Stimulated activated naive CD8-positive, alpha-beta T cell treated with anti-CD3 and anti-CD28 coated beads, Interleukin-15, amount 100 ng/mL, for 72 hours (primary cell): ENCODE data around the gene SLC9A3.
A peak's percentile ranks its signal among the peaks of the same experiment; 100 is the strongest.

Experiments used
- ATAC-seq: fragments of 150-1000 bp; cut with Tn5 transposase; 2 replicates; pipeline ENCODE4 v1.10.0; 2021; ENCODE audit warnings: mild to moderate bottlenecking, moderate library complexity
- DNase-seq, 2 donors: peaks; one replicate each; pipeline ENCODE4 v3.0.0; 2021 to 2022
- H3K27ac Mint-ChIP-seq, 2 donors: one replicate each; pipeline ENCODE4 v1.8.0; 2022; ENCODE audit warnings: mild to moderate bottlenecking in 2 of 2, mixed read lengths in 2 of 2, moderate library complexity in 2 of 2
- H3K27me3 Mint-ChIP-seq: one replicate; pipeline ENCODE4 v1.8.0; 2022; ENCODE audit warnings: mixed read lengths
- H3K4me1 Mint-ChIP-seq: one replicate; pipeline ENCODE4 v1.8.0; 2022; ENCODE audit warnings: mild to moderate bottlenecking, mixed read lengths
- H3K4me3 Mint-ChIP-seq, 2 donors: one replicate each; pipeline ENCODE4 v1.8.0; 2022; ENCODE audit warnings: mild to moderate bottlenecking in 2 of 2, mixed read lengths in 2 of 2, moderate library complexity in 1 of 2
- H3K9me3 Mint-ChIP-seq, 2 donors: one replicate each; pipeline ENCODE4 v1.8.0; 2022; ENCODE audit warnings: mixed read lengths in 2 of 2

SLC9A3 gene

DNA sequence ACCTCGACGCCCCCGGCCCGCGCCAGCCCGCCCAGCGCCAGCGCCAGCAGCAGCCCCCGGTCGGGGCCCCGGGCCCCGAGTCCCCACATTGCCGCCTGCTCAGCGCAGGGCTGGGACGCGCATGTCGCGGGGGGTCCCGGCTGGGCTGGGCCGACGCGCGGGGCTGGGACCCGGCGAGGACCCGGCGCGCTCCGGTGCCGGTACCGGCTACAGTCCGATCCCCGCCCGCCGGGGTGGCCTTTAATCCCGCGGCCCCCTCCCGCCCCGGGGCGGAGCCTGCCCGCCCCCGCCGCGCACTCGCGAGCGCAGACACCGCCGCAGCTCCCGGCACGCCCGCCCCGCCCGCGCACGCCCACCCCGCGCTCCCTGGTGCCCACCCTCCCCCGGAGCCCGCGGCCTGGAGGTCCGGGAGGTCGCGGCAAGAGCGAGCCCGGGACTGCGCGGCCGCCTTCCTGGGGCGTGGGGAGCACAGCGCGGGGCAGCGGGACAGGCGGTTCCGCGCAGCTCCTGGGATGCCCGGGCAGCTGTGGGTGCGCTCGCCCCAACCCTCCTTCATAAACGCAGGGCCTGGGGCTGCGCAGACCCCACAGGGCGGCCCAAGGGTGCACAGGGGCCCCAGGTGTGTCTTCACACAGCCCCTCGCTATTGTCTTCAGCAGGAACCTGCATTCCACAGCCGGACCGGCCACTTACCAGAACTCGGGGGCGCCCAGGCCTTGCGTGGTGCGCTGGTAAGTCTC is at the start of gene SLC9A3:
TSS of gene SLC9A3 (minus strand) at position 216 of the 739 bp plus-strand sequence.
- no peak within 1 kb of the TSS for H3K27ac Mint-ChIP-seq
- peak within 1 kb of the TSS; percentile 12 to 71 for H3K4me3 Mint-ChIP-seq
- H3K4me1 Mint-ChIP-seq = peaks cover 51% of the 10 kb centered on the region
- DNase-seq (no peak), ATAC-seq (no peak)
- H3K27me3 Mint-ChIP-seq = peaks cover 72% of the 10 kb centered on the region
- H3K9me3 Mint-ChIP-seq = no peaks in the 10 kb centered on the region

DNA sequence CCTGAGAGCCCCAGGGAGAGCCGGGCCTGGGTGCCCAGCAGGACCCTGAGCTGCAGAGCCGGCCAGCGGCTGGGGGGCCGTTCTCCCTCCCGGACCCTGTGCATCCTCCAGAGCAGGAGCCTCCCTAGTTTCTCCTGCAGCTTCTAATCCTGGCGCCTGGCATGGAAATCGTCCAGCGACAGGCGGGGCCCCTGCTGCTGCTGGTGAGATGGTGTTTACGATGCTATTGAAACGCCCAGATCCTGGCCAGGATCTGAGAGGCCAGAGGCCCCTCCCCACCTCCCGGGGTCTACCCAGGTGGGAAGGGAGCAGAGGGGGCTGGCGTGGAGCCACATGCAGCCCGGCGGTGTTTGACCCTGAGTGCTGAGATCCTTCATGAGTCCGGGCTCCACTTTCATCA is 49.7 kb upstream of the SLC9A3 start:
- Mint-ChIP-seq H3K9me3 (peaks cover 14 to 20% of the 10 kb centered on the region in 2 donors), H3K4me3 (no peak overlapping the region), H3K4me1 (no peaks in the 10 kb centered on the region), H3K27me3 (peaks cover 55% of the 10 kb centered on the region), H3K27ac (no peak overlapping the region)
- DNase-seq = no peak
- no peak for ATAC-seq

DNA sequence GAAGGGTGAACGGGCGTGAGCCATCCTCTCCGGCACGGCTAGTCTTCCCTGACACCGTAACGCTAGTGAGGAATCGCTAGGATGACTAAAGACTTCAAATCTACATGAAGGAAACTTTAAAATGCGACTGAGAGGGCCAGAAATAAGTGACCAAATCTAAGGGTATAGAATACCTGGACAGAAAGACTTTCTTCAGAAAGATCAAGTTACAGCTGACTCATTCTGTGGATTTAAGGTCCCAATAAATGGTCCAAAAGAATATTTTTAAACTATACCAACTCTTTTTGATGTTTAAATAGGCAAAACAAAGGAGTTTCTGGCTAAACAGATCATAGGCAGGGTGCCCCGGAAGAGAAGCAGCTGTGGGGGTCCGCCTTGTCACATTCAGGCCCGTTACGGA is 49.0 kb upstream of the SLC9A3 start:
- H3K27ac Mint-ChIP-seq = peak overlapping the region in 1 of 2 donors; percentile 15
- H3K27me3 Mint-ChIP-seq = peaks cover 55% of the 10 kb centered on the region
- no peaks in the 10 kb centered on the region for H3K4me1 Mint-ChIP-seq
- peaks cover 14 to 20% of the 10 kb centered on the region in 2 donors for H3K9me3 Mint-ChIP-seq
- H3K4me3 Mint-ChIP-seq = no peak overlapping the region
- ATAC-seq (no peak), DNase-seq (no peak)

DNA sequence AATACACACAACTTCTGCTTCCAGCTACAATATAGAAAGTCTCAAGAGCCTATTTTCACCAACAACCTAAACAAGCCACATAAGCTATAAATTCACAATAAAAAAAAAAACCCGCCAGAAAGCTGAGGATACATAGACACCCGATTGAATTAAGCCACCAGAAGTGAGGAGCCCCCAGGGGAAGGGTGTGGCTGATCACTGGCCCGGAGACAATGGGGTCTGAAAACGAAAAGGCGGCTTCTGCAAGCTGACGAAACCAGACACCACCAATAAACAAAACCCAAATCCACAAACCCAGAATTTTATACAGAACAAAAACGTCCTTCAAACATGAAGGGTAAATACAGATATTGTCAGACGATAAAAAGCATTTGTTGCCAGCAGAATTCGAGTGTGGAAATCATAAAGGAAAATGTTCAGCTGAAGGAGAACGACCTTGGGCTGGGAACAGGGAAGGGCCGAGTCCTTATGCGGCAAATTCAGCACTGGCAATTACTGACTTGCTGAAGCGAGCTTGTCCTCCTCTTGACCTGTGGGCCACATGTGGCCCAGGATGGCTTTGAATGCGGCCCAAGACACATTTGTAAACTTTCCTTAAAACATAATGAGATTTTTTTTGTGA is 48.3 kb upstream of the SLC9A3 start:
- DNase-seq (no peak), ATAC-seq (no peak)
- Mint-ChIP-seq H3K4me1 (no peaks in the 10 kb centered on the region), H3K27ac (no peak overlapping the region), H3K4me3 (no peak overlapping the region), H3K27me3 (peaks cover 59% of the 10 kb centered on the region), H3K9me3 (peaks cover 14 to 20% of the 10 kb centered on the region in 2 donors)

DNA sequence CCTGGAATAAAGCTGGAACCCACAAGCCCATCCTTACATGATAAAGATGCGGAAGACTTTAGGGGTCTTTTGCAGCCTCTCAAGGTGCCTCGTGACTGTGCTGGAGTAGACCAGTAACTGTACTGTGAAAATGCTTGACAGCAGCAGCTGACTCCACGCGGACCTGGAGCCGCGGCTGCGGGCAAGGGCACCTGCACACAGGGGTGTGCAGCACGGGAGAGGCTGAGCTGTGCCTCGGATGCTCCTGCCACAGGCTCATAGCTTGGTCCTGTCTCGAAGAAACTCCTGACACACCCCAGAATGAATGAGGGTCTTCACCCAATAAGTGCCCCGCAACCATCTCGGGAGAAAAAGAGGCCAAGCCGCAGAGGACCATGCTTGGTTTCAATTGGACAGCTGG is 47.5 kb upstream of the SLC9A3 start:
- Mint-ChIP-seq H3K27ac (no peak overlapping the region), H3K4me3 (no peak overlapping the region)
- ATAC-seq = no peak

DNA sequence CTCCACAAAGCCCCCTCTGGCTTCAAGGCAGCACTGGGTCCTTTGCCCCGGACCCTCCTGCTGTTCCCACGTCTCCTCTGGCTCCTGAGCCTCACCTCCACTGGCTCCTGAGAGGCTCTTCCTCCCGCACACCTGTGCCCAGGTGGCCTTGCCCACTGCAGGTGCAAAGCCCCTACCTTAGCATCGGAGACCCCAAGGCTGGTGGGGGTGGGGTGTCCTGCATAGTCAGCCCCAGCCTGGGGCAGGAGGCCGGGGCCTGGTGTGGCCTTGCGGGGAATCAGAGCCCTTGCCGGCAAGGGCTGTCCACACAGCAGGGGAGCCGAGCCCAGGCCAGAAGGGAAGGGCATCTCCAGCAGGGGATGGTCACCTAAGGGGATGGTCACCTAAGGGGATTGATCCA is 46.6 kb upstream of the SLC9A3 start:
- ATAC-seq (no peak), DNase-seq (no peak)
- Mint-ChIP-seq H3K4me3 (no peak overlapping the region), H3K4me1 (no peaks in the 10 kb centered on the region), H3K27ac (no peak overlapping the region), H3K9me3 (peaks cover 6 to 12% of the 10 kb centered on the region in 2 donors), H3K27me3 (peaks cover 66% of the 10 kb centered on the region)

More for the DNA sequence above, 47.5 kb upstream of the SLC9A3 start:
- peaks cover 66% of the 10 kb centered on the region for H3K27me3 Mint-ChIP-seq
- peaks cover 14 to 20% of the 10 kb centered on the region in 2 donors for H3K9me3 Mint-ChIP-seq
- DNase-seq = no peak
- no peaks in the 10 kb centered on the region for H3K4me1 Mint-ChIP-seq

DNA sequence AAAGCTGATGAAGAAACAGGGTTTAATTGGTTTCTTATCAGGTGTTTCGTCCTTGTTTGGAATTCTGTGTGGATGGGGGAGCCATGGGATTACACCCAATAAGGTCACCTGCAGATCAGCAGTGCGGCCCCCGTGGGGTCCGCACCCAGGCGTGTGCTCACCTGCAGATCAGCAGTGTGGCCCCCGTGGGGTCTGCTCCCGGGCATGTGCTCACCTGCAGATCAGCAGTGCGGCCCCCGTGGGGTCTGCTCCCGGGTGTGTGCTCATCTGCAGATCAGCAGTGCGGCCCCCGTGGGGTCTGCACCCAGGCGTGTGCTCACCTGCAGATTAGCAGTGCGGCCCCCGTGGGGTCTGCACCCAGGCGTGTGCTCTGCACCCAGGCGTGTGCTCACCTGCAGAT is 46.2 kb upstream of the SLC9A3 start:
- Mint-ChIP-seq H3K27ac (no peak overlapping the region), H3K4me1 (no peaks in the 10 kb centered on the region), H3K27me3 (peaks cover 64% of the 10 kb centered on the region), H3K9me3 (peaks cover 2 to 7% of the 10 kb centered on the region in 2 donors), H3K4me3 (no peak overlapping the region)
- ATAC-seq (no peak), DNase-seq (no peak)

DNA sequence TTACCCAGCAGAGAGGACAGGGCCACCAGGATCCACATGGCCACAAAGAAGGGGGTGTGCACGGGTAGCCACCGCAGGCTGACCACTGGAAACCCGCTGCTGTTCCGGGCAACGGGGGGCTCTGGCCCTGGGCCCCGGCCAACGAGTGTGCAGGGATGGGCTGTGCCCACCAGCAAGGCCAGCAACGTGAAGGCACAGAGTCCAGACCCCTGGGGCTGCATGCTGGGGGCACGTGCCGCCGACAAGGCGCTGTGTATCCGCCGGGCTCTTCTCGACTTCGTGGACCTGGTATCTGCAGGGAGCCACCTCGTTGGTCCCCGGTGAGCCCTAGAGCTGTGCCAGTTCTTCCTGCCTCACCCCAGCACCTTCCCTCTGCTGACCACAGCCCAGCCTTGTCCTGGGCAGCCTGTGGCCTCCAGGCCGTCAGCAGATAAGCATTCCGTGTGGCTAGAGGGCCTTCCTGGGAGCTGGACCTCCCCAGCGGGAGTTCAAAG is 45.7 kb upstream of the SLC9A3 start:
- peaks cover 59% of the 10 kb centered on the region for H3K27me3 Mint-ChIP-seq
- H3K27ac Mint-ChIP-seq = no peak overlapping the region
- no peaks in the 10 kb centered on the region for H3K4me1 Mint-ChIP-seq
- no peak overlapping the region for H3K4me3 Mint-ChIP-seq
- H3K9me3 Mint-ChIP-seq = peaks cover 0 to 2% of the 10 kb centered on the region in 2 donors
- DNase-seq (no peak), ATAC-seq (no peak)

GRCh38 chr5:569358-569867 is 45.2 kb upstream of the SLC9A3 start:
- ATAC-seq = no peak
- Mint-ChIP-seq H3K27me3 (peaks cover 54% of the 10 kb centered on the region), H3K9me3 (no peaks in the 10 kb centered on the region), H3K27ac (no peak overlapping the region), H3K4me1 (no peaks in the 10 kb centered on the region), H3K4me3 (no peak overlapping the region)
- DNase-seq = no peak

DNA sequence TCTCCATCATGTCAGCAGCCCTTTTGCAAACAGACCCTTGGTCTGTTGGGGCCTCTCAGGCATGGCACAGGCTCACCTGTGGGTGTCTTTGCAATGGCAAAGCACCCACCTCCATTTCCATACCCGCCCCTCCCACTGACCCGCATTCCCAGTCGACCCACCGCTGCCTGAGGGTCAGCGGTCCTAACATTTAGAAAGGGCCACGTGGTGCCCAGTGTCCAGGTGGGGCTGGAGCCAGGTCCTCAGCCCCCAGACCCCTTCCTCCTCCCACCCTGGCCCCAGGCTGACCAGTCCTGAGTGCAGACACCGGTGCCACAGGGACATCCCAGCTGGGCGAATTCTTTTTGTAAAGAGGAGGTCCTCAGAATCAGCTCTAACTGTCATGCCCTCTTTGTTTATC is 44.6 kb upstream of the SLC9A3 start:
- no peak overlapping the region for H3K27ac Mint-ChIP-seq
- no peaks in the 10 kb centered on the region for H3K4me1 Mint-ChIP-seq
- no peak overlapping the region for H3K4me3 Mint-ChIP-seq
- DNase-seq (no peak), ATAC-seq (no peak)
- peaks cover 48% of the 10 kb centered on the region for H3K27me3 Mint-ChIP-seq
- H3K9me3 Mint-ChIP-seq = no peaks in the 10 kb centered on the region

DNA sequence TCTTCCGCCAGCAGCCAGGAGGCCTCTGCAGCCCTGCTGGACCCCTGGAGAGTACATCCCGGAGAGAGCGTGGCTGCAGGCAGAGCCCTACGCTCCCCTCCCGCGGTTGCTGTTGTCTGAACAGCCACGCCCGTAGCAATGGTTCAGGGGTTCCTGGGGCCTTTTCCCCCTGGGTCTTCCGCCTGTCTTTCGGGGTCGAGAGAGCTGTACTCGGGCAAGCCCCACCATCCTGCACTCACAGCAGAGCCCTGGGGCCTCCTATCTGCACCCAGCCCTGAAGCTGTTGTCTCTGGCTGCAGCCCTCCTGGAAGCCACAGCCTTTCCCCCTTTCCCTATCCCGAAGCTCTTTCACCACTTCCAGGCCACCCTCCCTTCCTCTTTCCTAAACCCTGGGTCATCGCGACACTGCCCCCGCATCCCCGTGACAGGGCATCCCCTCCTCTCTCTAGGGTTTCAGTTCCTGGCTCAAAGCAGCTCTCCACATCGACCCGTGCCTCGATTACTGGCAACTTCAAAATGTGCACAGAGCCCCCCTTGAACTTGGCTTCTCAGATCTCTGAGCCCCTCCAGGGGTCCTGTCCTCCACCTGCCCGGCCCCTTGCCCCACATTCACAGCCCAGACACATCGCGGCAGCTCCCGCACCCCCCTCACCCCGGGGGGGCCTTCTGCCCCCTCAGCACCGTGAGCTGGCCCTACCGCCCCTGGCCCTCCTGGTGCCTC is 44.0 kb upstream of the SLC9A3 start:
- Mint-ChIP-seq H3K4me3 (no peak overlapping the region), H3K27ac (no peak overlapping the region), H3K4me1 (no peaks in the 10 kb centered on the region), H3K9me3 (no peaks in the 10 kb centered on the region), H3K27me3 (peaks cover 42% of the 10 kb centered on the region)
- ATAC-seq (peak; percentile 55), DNase-seq (no peak)

GRCh38 chr5:567664-568060 is 43.4 kb upstream of the SLC9A3 start:
- no peak for ATAC-seq
- DNase-seq = no peak
- no peak overlapping the region for H3K27ac Mint-ChIP-seq
- no peak overlapping the region for H3K4me3 Mint-ChIP-seq
- peaks cover 39% of the 10 kb centered on the region for H3K27me3 Mint-ChIP-seq
- no peaks in the 10 kb centered on the region for H3K9me3 Mint-ChIP-seq
- no peaks in the 10 kb centered on the region for H3K4me1 Mint-ChIP-seq

GRCh38 chr5:566636-567309 is 42.5 kb upstream of the SLC9A3 start:
- Mint-ChIP-seq H3K27me3 (peaks cover 39% of the 10 kb centered on the region), H3K4me3 (no peak overlapping the region), H3K9me3 (no peaks in the 10 kb centered on the region), H3K27ac (no peak overlapping the region), H3K4me1 (no peaks in the 10 kb centered on the region)
- no peak for ATAC-seq
- DNase-seq = no peak

DNA sequence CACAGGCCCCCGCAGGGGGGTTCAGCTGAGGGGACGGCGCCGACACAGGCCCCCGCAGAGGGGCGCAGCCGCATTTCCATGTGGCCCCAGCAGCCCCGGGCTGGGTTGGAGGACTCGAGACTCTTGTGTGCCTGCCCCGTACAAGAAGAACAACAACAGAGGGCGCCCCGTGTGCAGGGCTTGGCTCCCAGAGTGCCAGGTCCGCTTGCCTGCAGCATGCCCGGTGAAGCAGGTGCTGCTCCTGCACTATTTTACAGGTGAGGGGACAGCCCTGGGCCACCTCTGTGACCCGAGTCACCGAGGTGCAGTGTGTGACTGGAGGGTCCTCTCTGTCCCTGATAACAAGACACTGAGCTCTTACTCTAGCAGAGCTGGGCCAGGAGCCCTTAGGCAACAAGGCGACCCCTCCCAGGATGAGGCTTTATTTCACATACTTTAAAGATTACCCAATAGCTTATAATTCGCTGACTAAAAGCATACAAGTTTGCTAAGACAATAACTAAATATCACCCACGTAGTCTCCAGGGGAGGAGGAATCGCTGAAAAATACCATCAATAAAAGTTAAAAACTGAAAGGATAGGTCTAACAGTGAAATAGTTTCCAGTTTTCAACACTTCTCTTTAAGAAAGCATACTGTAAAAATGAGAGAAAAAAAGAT is 41.7 kb upstream of the SLC9A3 start:
- peaks cover 45% of the 10 kb centered on the region for H3K27me3 Mint-ChIP-seq
- DNase-seq (no peak), ATAC-seq (no peak)
- H3K9me3 Mint-ChIP-seq = no peaks in the 10 kb centered on the region
- H3K27ac Mint-ChIP-seq = no peak overlapping the region
- no peaks in the 10 kb centered on the region for H3K4me1 Mint-ChIP-seq
- no peak overlapping the region for H3K4me3 Mint-ChIP-seq

DNA sequence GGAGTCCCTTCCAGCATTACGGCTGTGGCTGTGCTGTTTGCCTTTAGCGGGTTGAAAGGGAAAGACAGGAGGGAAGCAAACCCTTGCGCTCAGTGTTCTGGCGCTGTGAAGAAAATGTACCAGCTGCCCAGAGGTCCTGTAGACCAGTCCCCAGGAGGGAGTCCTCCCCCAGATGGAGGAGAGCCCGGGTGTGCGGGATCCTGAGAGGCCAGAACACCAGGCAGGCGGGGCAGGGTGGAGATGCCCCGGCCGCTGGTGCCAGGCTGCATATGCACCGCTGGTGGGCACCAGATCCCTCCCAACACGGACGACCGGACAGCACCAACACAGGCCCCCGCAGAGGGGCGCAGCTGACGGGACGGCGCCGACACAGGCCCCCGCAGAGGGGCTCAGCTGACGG is 37.2 kb upstream of the SLC9A3 start:
- H3K27me3 Mint-ChIP-seq = peaks cover 45% of the 10 kb centered on the region
- no peak for DNase-seq
- H3K27ac Mint-ChIP-seq = no peak overlapping the region
- H3K4me3 Mint-ChIP-seq = no peak overlapping the region
- no peak for ATAC-seq
- H3K9me3 Mint-ChIP-seq = no peaks in the 10 kb centered on the region
- H3K4me1 Mint-ChIP-seq = no peaks in the 10 kb centered on the region
